ENCODE measurements around the gene MAPKAPK5.

The MAPKAPK5 gene

DNA sequence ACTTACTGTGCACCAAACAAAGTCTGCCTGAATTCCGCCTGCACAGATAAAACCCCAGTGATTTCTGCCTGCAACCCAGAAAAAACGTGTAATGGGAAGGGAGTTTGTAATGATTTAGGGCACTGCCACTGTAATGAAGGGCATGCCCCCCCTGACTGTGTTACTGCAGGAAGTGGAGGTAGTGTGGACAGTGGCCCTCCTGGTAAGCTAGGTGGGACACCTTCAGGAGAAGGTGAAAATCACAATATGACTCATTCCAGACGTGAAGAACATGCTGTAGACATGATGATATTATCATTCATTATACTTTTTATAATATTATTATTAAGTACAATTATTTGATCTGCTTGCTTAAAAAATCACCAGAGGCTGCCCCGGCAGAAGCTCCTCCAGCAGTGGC, 59.2 kb downstream of the MAPKAPK5 start:
- H3K9ac ChIP-seq (ENCODE audit: low read depth, low read length): no peak overlapping the region
- no peaks in the 10 kb centered on the region for H3K4me1 ChIP-seq (ENCODE audit: control insufficient read depth, insufficient read depth, low read length)
- H3K27me3 ChIP-seq (ENCODE audit: control insufficient read depth, insufficient read depth, low read length): no peaks in the 10 kb centered on the region
- H3K4me3 ChIP-seq (ENCODE audit: low read depth, low read length): no peak overlapping the region
- peaks cover 2% of the 10 kb centered on the region for H3K36me3 ChIP-seq (ENCODE audit: control insufficient read depth, insufficient read depth, low read length)
- no peaks in the 10 kb centered on the region for H3K9me3 ChIP-seq (ENCODE audit: control insufficient read depth, insufficient read depth, low read length)

GRCh38 chr12:111904446-111904975, 62.5 kb downstream of the MAPKAPK5 start:
- Histone ChIP-seq H3K27me3 (ENCODE audit: control insufficient read depth, insufficient read depth, low read length) (no peaks in the 10 kb centered on the region), H3K36me3 (ENCODE audit: control insufficient read depth, insufficient read depth, low read length) (peaks cover 2% of the 10 kb centered on the region), H3K9me3 (ENCODE audit: control insufficient read depth, insufficient read depth, low read length) (no peaks in the 10 kb centered on the region), H3K9ac (ENCODE audit: low read depth, low read length) (no peak overlapping the region), H3K4me3 (ENCODE audit: low read depth, low read length) (no peak overlapping the region), H3K4me1 (ENCODE audit: control insufficient read depth, insufficient read depth, low read length) (no peaks in the 10 kb centered on the region)

- Histone ChIP-seq H3K9me3 (ENCODE audit: control insufficient read depth, insufficient read depth, low read length) (no peaks in the 10 kb centered on the region), H3K4me1 (ENCODE audit: control insufficient read depth, insufficient read depth, low read length) (no peaks in the 10 kb centered on the region), H3K4me3 (ENCODE audit: low read depth, low read length) (no peak overlapping the region), H3K27me3 (ENCODE audit: control insufficient read depth, insufficient read depth, low read length) (no peaks in the 10 kb centered on the region), H3K36me3 (ENCODE audit: control insufficient read depth, insufficient read depth, low read length) (peaks cover 2% of the 10 kb centered on the region), H3K9ac (ENCODE audit: low read depth, low read length) (no peak overlapping the region)
These were observed 63.5 kb downstream of the MAPKAPK5 start for GRCh38 chr12:111905502-111905901.

- H3K4me1 ChIP-seq (ENCODE audit: control insufficient read depth, insufficient read depth, low read length): no peaks in the 10 kb centered on the region
- H3K27me3 ChIP-seq (ENCODE audit: control insufficient read depth, insufficient read depth, low read length): no peaks in the 10 kb centered on the region
- peaks cover 2% of the 10 kb centered on the region for H3K36me3 ChIP-seq (ENCODE audit: control insufficient read depth, insufficient read depth, low read length)
- no peaks in the 10 kb centered on the region for H3K9me3 ChIP-seq (ENCODE audit: control insufficient read depth, insufficient read depth, low read length)
- H3K4me3 ChIP-seq (ENCODE audit: low read depth, low read length): no peak overlapping the region
- no peak overlapping the region for H3K9ac ChIP-seq (ENCODE audit: low read depth, low read length)
These were observed 65.7 kb downstream of the MAPKAPK5 start for GRCh38 chr12:111907740-111908139.

GRCh38 chr12:111925171-111925570, 83.1 kb downstream of the MAPKAPK5 start:
- Histone ChIP-seq H3K27me3 (ENCODE audit: control insufficient read depth, insufficient read depth, low read length) (no peaks in the 10 kb centered on the region), H3K4me1 (ENCODE audit: control insufficient read depth, insufficient read depth, low read length) (no peaks in the 10 kb centered on the region), H3K4me3 (ENCODE audit: low read depth, low read length) (no peak overlapping the region), H3K9ac (ENCODE audit: low read depth, low read length) (no peak overlapping the region), H3K36me3 (ENCODE audit: control insufficient read depth, insufficient read depth, low read length) (no peaks in the 10 kb centered on the region), H3K9me3 (ENCODE audit: control insufficient read depth, insufficient read depth, low read length) (no peaks in the 10 kb centered on the region)

GRCh38 chr12:111926631-111927030, 84.6 kb downstream of the MAPKAPK5 start:
- no peaks in the 10 kb centered on the region for H3K4me1 ChIP-seq (ENCODE audit: control insufficient read depth, insufficient read depth, low read length)
- no peaks in the 10 kb centered on the region for H3K27me3 ChIP-seq (ENCODE audit: control insufficient read depth, insufficient read depth, low read length)
- H3K4me3 ChIP-seq (ENCODE audit: low read depth, low read length): no peak overlapping the region
- no peak overlapping the region for H3K9ac ChIP-seq (ENCODE audit: low read depth, low read length)
- H3K36me3 ChIP-seq (ENCODE audit: control insufficient read depth, insufficient read depth, low read length): no peaks in the 10 kb centered on the region
- no peaks in the 10 kb centered on the region for H3K9me3 ChIP-seq (ENCODE audit: control insufficient read depth, insufficient read depth, low read length)

- Histone ChIP-seq H3K4me1 (ENCODE audit: control insufficient read depth, insufficient read depth, low read length) (no peaks in the 10 kb centered on the region), H3K4me3 (ENCODE audit: low read depth, low read length) (no peak overlapping the region), H3K27me3 (ENCODE audit: control insufficient read depth, insufficient read depth, low read length) (no peaks in the 10 kb centered on the region), H3K9me3 (ENCODE audit: control insufficient read depth, insufficient read depth, low read length) (no peaks in the 10 kb centered on the region), H3K9ac (ENCODE audit: low read depth, low read length) (no peak overlapping the region), H3K36me3 (ENCODE audit: control insufficient read depth, insufficient read depth, low read length) (no peaks in the 10 kb centered on the region)
These were observed 85.3 kb downstream of the MAPKAPK5 start for GRCh38 chr12:111927346-111927745.

DNA sequence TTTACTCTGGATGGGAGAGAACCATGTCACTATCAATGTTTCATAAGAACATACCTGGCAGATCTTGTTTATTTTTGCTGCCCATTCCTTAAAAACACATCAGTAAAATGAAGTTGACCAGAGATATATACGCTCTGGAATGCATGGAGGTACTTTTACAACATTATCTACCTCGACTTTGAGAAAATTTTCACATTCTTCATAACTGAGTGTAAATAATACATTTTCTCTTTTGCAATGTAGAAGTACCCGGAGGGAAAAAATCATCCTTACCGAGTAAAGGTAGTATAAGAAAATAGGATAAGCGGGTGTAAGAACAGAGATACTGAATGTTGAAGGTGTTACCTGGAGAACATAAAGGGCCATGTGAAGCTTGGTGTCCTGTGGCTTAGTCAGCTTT, 90.2 kb downstream of the MAPKAPK5 start:
- Histone ChIP-seq H3K9ac (ENCODE audit: low read depth, low read length) (no peak overlapping the region), H3K4me1 (ENCODE audit: control insufficient read depth, insufficient read depth, low read length) (no peaks in the 10 kb centered on the region), H3K36me3 (ENCODE audit: control insufficient read depth, insufficient read depth, low read length) (no peaks in the 10 kb centered on the region), H3K27me3 (ENCODE audit: control insufficient read depth, insufficient read depth, low read length) (no peaks in the 10 kb centered on the region), H3K4me3 (ENCODE audit: low read depth, low read length) (no peak overlapping the region), H3K9me3 (ENCODE audit: control insufficient read depth, insufficient read depth, low read length) (no peaks in the 10 kb centered on the region)

DNA sequence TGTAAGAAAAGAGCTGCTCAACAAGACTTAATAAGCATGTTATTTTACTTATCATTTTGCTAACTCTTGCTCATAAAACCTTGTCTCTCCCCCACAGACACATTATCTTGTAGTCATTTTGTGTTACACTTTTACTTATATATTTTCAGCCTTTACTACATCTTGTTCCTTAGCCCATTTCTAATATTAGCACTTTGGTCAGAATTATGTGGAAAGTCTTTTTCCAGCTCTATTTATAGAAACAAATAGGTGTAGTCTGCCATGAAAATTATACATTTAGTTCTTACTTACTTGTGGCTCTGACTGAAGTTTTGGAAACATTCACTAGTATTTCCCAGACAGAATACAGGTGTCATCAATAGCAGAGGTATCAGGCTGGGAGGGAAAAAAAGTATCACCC, 94.8 kb downstream of the MAPKAPK5 start:
- Histone ChIP-seq H3K27me3 (ENCODE audit: control insufficient read depth, insufficient read depth, low read length) (no peaks in the 10 kb centered on the region), H3K9me3 (ENCODE audit: control insufficient read depth, insufficient read depth, low read length) (no peaks in the 10 kb centered on the region), H3K36me3 (ENCODE audit: control insufficient read depth, insufficient read depth, low read length) (no peaks in the 10 kb centered on the region), H3K4me1 (ENCODE audit: control insufficient read depth, insufficient read depth, low read length) (no peaks in the 10 kb centered on the region), H3K4me3 (ENCODE audit: low read depth, low read length) (no peak overlapping the region), H3K9ac (ENCODE audit: low read depth, low read length) (no peak overlapping the region)

- H3K4me3 ChIP-seq (ENCODE audit: low read depth, low read length): no peak overlapping the region
- H3K9ac ChIP-seq (ENCODE audit: low read depth, low read length): no peak overlapping the region
- H3K27me3 ChIP-seq (ENCODE audit: control insufficient read depth, insufficient read depth, low read length): no peaks in the 10 kb centered on the region
- no peaks in the 10 kb centered on the region for H3K36me3 ChIP-seq (ENCODE audit: control insufficient read depth, insufficient read depth, low read length)
- H3K9me3 ChIP-seq (ENCODE audit: control insufficient read depth, insufficient read depth, low read length): no peaks in the 10 kb centered on the region
- no peaks in the 10 kb centered on the region for H3K4me1 ChIP-seq (ENCODE audit: control insufficient read depth, insufficient read depth, low read length)
These were observed 95.4 kb downstream of the MAPKAPK5 start for GRCh38 chr12:111937429-111937828.

DNA sequence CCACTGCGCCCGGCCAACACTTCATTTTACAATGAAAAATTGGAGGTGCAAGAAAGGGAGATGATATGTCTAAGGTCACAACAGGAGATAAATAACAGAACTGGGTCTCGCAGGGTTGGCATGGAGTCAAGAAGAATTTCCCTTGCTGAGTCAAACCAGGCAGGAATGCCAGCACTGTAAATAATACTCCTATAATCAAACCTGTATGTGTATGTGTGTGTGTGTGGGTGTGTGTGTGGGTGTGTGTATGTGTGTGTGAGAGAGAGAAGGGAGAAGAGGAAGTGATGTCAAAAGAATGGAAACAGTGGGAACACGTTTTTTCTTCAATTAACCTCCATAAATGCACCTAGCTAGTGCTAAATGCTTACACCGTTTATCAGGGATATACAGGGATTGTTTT, 100.5 kb downstream of the MAPKAPK5 start:
- no peaks in the 10 kb centered on the region for H3K27me3 ChIP-seq (ENCODE audit: control insufficient read depth, insufficient read depth, low read length)
- no peaks in the 10 kb centered on the region for H3K9me3 ChIP-seq (ENCODE audit: control insufficient read depth, insufficient read depth, low read length)
- H3K4me1 ChIP-seq (ENCODE audit: control insufficient read depth, insufficient read depth, low read length): no peaks in the 10 kb centered on the region
- no peaks in the 10 kb centered on the region for H3K36me3 ChIP-seq (ENCODE audit: control insufficient read depth, insufficient read depth, low read length)
- H3K9ac ChIP-seq (ENCODE audit: low read depth, low read length): no peak overlapping the region
- H3K4me3 ChIP-seq (ENCODE audit: low read depth, low read length): no peak overlapping the region

- Histone ChIP-seq H3K9me3 (ENCODE audit: control insufficient read depth, insufficient read depth, low read length) (no peaks in the 10 kb centered on the region), H3K9ac (ENCODE audit: low read depth, low read length) (no peak overlapping the region), H3K27me3 (ENCODE audit: control insufficient read depth, insufficient read depth, low read length) (no peaks in the 10 kb centered on the region), H3K36me3 (ENCODE audit: control insufficient read depth, insufficient read depth, low read length) (no peaks in the 10 kb centered on the region), H3K4me1 (ENCODE audit: control insufficient read depth, insufficient read depth, low read length) (no peaks in the 10 kb centered on the region), H3K4me3 (ENCODE audit: low read depth, low read length) (no peak overlapping the region)
These were observed 101.9 kb downstream of the MAPKAPK5 start for GRCh38 chr12:111943929-111944328.
